Fibroblast of mammary gland (primary cell): ENCODE results near the gene GATAD2B.

Source experiments
- DNase-seq: peaks from one replicate; pipeline ENCODE4 v3.0.0-alpha.2; 2010; ENCODE audit warnings: low read depth
- H3K4me3 ChIP-seq: 2 replicates; pipeline ENCODE4 v1.5.1; 2011; ENCODE audit warnings: low read depth, mild to moderate bottlenecking, low read length, moderate library complexity; ENCODE audit not compliant: control insufficient read depth
- CTCF ChIP-seq: conservative IDR thresholded peaks from 2 replicates; pipeline ENCODE4 v1.5.1; 2011; ENCODE audit warnings: low read depth, low read length, inconsistent platforms; ENCODE audit not compliant: control insufficient read depth, insufficient read depth

The GATAD2B gene

GRCh38 chr1:153944005-153944826 is 21.4 kb upstream of the GATAD2B start:
- no peak for TF ChIP-seq CTCF
- H3K4me3 ChIP-seq: no peak overlapping the region
- no peak for DNase-seq

GRCh38 chr1:153942766-153943549 is 20.2 kb upstream of the GATAD2B start:
- H3K4me3 ChIP-seq: no peak overlapping the region
- TF ChIP-seq CTCF: no peak
- DNase-seq: no peak

- TF ChIP-seq CTCF: no peak
These were observed 19.3 kb upstream of the GATAD2B start for GRCh38 chr1:153941826-153942725.

GRCh38 chr1:153940756-153941155 is 18.0 kb upstream of the GATAD2B start:
- DNase-seq: no peak
- no peak overlapping the region for H3K4me3 ChIP-seq
- no peak for TF ChIP-seq CTCF

More at GRCh38 chr1:153941826-153942725, 19.3 kb upstream of the GATAD2B start:
- no peak overlapping the region for H3K4me3 ChIP-seq
- DNase-seq: no peak

GRCh38 chr1:153939476-153939875 is 16.7 kb upstream of the GATAD2B start:
- no peak for DNase-seq
- no peak for TF ChIP-seq CTCF
- H3K4me3 ChIP-seq: no peak overlapping the region

GRCh38 chr1:153938996-153939395 is 16.2 kb upstream of the GATAD2B start:
- H3K4me3 ChIP-seq: no peak overlapping the region
- TF ChIP-seq CTCF: no peak
- DNase-seq: no peak
